Activated naive CD8-positive, alpha-beta T cell treated with anti-CD3 and anti-CD28 coated beads for 36 hours (primary cell): ENCODE results near the gene DUSP22. TPM values are rescaled to one million over a fixed set of nuclear protein-coding genes. Genes with fewer than 3 reads are reported as not detected.

ENCODE experiments used
- DNase-seq: peaks from one replicate; pipeline ENCODE4 v3.0.0; 2021
- H3K27ac Mint-ChIP-seq: one replicate; pipeline ENCODE4 v1.8.0; 2022; ENCODE audit warnings: mild to moderate bottlenecking, moderate library complexity, mixed read lengths
- H3K27me3 Mint-ChIP-seq: one replicate; pipeline ENCODE4 v1.8.0; 2022; ENCODE audit warnings: mild to moderate bottlenecking, mixed read lengths
- H3K36me3 Mint-ChIP-seq: one replicate; pipeline ENCODE4 v1.8.0; 2021; ENCODE audit warnings: mild to moderate bottlenecking, mixed read lengths
- H3K4me1 Mint-ChIP-seq: one replicate; pipeline ENCODE4 v1.8.0; 2021; ENCODE audit warnings: mixed read lengths
- H3K4me3 Mint-ChIP-seq: one replicate; pipeline ENCODE4 v1.8.0; 2022; ENCODE audit warnings: mild to moderate bottlenecking, moderate library complexity, mixed read lengths
- H3K9me3 Mint-ChIP-seq: one replicate; pipeline ENCODE4 v1.8.0; 2022; ENCODE audit warnings: mixed read lengths
- total RNA-seq, 2 experiments: library from RNA; stranded (reverse); gene quantifications; one replicate each; pipeline ENCODE4 v1.2.3, GENCODE V29; 2021

DUSP22 gene
- total RNA-seq, 2 experiments from 2014 or later, result 22.9 to 23.9 TPM

GRCh38 chr6:349491-349921 lies 57.2 kb downstream of the DUSP22 start:
- Mint-ChIP-seq H3K4me3 (no peak overlapping the region), H3K27me3 (no peaks in the 10 kb centered on the region), H3K27ac (no peak overlapping the region), H3K4me1 (no peaks in the 10 kb centered on the region), H3K36me3 (peaks cover 2% of the 10 kb centered on the region), H3K9me3 (no peaks in the 10 kb centered on the region)
- DNase-seq, result no peak

- no peaks in the 10 kb centered on the region for H3K4me1 Mint-ChIP-seq
- no peak overlapping the region for H3K27ac Mint-ChIP-seq
- no peaks in the 10 kb centered on the region for H3K9me3 Mint-ChIP-seq
- no peak overlapping the region for H3K4me3 Mint-ChIP-seq
- no peak for DNase-seq
- no peaks in the 10 kb centered on the region for H3K27me3 Mint-ChIP-seq
- peaks cover 2% of the 10 kb centered on the region for H3K36me3 Mint-ChIP-seq
Measured at GRCh38 chr6:350371-350770, 58.1 kb downstream of the DUSP22 start.

DNA sequence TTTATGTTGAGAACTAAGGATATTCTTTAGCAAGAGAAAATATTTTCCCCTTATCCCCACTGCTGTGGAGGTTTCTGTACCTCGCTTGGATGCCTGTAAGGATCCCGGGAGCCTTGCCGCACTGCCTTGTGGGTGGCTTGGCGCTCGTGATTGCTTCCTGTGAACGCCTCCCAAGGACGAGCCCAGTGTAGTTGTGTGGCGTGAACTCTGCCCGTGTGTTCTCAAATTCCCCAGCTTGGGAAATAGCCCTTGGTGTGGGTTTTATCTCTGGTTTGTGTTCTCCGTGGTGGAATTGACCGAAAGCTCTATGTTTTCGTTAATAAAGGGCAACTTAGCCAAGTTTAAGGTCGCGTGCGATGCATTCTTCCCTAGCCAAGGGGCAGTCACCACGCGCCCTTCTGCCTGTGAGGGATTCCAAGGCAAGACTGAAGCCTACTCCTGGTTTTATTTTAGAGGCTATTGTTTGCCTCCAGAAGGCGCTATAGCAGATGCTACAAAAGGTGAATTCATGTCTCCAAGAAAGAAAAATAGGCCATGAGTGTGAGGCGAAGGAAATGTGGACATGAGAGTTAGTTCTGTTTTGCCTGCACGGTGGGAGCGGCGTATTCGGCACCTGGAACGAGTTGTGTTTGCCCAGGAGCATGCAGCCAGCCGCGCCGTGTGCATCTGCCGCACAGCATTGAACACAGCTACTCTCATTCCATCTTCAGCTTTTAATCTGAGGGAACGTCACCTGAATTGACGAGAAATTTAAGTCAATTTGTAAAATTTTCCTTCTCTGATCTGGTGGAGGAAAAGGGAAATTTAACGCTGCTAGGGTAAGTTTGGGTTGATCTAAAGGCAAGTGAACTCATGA lies 59.0 kb downstream of the DUSP22 start:
- H3K27ac Mint-ChIP-seq, result no peak overlapping the region

GRCh38 chr6:351867-352289 lies 59.6 kb downstream of the DUSP22 start:
- Mint-ChIP-seq H3K4me3 (no peak overlapping the region), H3K27ac (no peak overlapping the region), H3K27me3 (no peaks in the 10 kb centered on the region), H3K9me3 (no peaks in the 10 kb centered on the region), H3K36me3 (peaks cover 3% of the 10 kb centered on the region), H3K4me1 (peaks cover 6% of the 10 kb centered on the region)
- no peak for DNase-seq

More for the DNA sequence above, 59.0 kb downstream of the DUSP22 start:
- no peaks in the 10 kb centered on the region for H3K27me3 Mint-ChIP-seq
- H3K4me3 Mint-ChIP-seq, result no peak overlapping the region
- H3K9me3 Mint-ChIP-seq, result no peaks in the 10 kb centered on the region
- peaks cover 2% of the 10 kb centered on the region for H3K4me1 Mint-ChIP-seq
- DNase-seq, result no peak
- H3K36me3 Mint-ChIP-seq, result peaks cover 2% of the 10 kb centered on the region

GRCh38 chr6:352474-352873 lies 60.2 kb downstream of the DUSP22 start:
- Mint-ChIP-seq H3K27ac (no peak overlapping the region), H3K9me3 (no peaks in the 10 kb centered on the region), H3K27me3 (no peaks in the 10 kb centered on the region), H3K4me3 (no peak overlapping the region), H3K4me1 (peaks cover 12% of the 10 kb centered on the region), H3K36me3 (peaks cover 5% of the 10 kb centered on the region)
- DNase-seq, result no peak

GRCh38 chr6:352896-353470 lies 60.7 kb downstream of the DUSP22 start:
- H3K4me3 Mint-ChIP-seq, result no peak overlapping the region
- no peaks in the 10 kb centered on the region for H3K27me3 Mint-ChIP-seq
- peaks cover 12% of the 10 kb centered on the region for H3K4me1 Mint-ChIP-seq

GRCh38 chr6:353642-354614 lies 61.6 kb downstream of the DUSP22 start:
- Mint-ChIP-seq H3K36me3 (peaks cover 5% of the 10 kb centered on the region), H3K9me3 (no peaks in the 10 kb centered on the region), H3K27ac (peak overlapping the region; percentile 13), H3K27me3 (no peaks in the 10 kb centered on the region), H3K4me3 (no peak overlapping the region), H3K4me1 (peaks cover 15% of the 10 kb centered on the region)
- no peak for DNase-seq

More at GRCh38 chr6:352896-353470, 60.7 kb downstream of the DUSP22 start:
- H3K9me3 Mint-ChIP-seq, result no peaks in the 10 kb centered on the region
- no peak overlapping the region for H3K27ac Mint-ChIP-seq
- no peak for DNase-seq
- peaks cover 5% of the 10 kb centered on the region for H3K36me3 Mint-ChIP-seq

GRCh38 chr6:354631-355280 lies 62.5 kb downstream of the DUSP22 start:
- Mint-ChIP-seq H3K9me3 (no peaks in the 10 kb centered on the region), H3K36me3 (peaks cover 5% of the 10 kb centered on the region), H3K27ac (no peak overlapping the region), H3K4me1 (peaks cover 15% of the 10 kb centered on the region), H3K4me3 (no peak overlapping the region), H3K27me3 (no peaks in the 10 kb centered on the region)
- no peak for DNase-seq

- H3K36me3 Mint-ChIP-seq, result peaks cover 5% of the 10 kb centered on the region
- H3K27ac Mint-ChIP-seq, result no peak overlapping the region
- no peak overlapping the region for H3K4me3 Mint-ChIP-seq
- H3K27me3 Mint-ChIP-seq, result no peaks in the 10 kb centered on the region
- peaks cover 15% of the 10 kb centered on the region for H3K4me1 Mint-ChIP-seq
- H3K9me3 Mint-ChIP-seq, result no peaks in the 10 kb centered on the region
- DNase-seq, result no peak
Measured at GRCh38 chr6:355373-356208, 63.3 kb downstream of the DUSP22 start.

GRCh38 chr6:356828-357251 lies 64.6 kb downstream of the DUSP22 start:
- H3K4me3 Mint-ChIP-seq, result no peak overlapping the region
- H3K9me3 Mint-ChIP-seq, result no peaks in the 10 kb centered on the region
- H3K27me3 Mint-ChIP-seq, result no peaks in the 10 kb centered on the region
- H3K27ac Mint-ChIP-seq, result peak overlapping the region; percentile 83
- DNase-seq, result peak; percentile 46
- H3K36me3 Mint-ChIP-seq, result peaks cover 3% of the 10 kb centered on the region
- H3K4me1 Mint-ChIP-seq, result peaks cover 15% of the 10 kb centered on the region

DNA sequence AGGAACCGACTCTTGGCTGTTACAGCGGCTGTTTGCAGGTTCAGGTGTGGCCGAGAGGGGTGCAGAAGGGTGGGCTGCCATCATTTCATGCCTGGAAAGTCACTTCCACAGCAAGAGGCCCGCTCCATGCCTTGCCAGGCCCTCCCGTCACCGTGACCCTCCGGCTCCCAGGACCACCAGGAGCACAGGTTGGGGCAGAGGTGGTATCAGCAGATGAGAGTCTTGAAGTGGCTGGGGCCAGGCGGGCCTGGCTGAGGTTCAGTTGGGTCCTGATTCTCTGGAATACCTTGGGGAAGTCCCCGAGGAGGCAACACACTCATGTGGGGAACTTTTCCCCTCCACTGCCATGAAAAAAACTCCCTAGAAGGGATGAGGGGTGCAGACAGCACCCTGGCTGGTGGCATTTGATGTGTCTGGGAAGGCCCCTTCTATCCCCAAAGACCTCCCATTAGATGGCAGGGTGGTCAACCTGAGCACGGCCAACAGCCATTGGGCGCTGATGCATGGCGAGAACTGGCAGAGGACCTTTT lies 65.0 kb downstream of the DUSP22 start:
- Mint-ChIP-seq H3K4me3 (no peak overlapping the region), H3K27me3 (no peaks in the 10 kb centered on the region), H3K4me1 (peaks cover 15% of the 10 kb centered on the region), H3K36me3 (peaks cover 3% of the 10 kb centered on the region), H3K27ac (peak overlapping the region; percentile 83), H3K9me3 (no peaks in the 10 kb centered on the region)
- no peak for DNase-seq

DNA sequence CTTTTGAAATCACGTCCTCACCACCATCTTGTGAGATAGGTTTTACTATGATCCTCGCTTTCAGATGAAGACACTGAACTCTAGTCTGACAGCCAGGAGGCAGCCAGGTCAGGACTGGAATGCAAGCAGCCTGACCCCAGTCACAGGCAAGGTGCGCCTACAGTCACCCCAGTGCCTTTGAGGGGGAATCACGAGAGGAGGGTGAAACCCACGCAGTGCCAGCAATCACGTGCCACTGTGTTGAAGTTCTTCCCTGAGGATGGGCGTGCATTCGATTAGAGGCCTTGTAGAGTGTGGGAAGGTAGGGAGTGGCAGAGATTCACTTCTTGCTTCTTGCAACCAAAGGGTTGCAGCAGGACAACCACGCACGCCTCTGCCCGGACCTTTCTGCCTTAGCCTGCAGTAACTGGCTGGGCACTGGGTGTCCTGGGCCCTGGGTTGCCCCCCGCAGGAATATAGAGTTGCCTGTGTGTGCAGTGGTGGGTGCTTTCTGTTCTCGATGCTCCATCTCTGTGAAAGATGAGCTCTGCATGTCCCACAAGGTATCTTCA lies 65.6 kb downstream of the DUSP22 start:
- peaks cover 3% of the 10 kb centered on the region for H3K36me3 Mint-ChIP-seq
- no peak overlapping the region for H3K27ac Mint-ChIP-seq
- H3K4me1 Mint-ChIP-seq, result peaks cover 15% of the 10 kb centered on the region
- no peak overlapping the region for H3K4me3 Mint-ChIP-seq
- peaks cover 4% of the 10 kb centered on the region for H3K9me3 Mint-ChIP-seq
- H3K27me3 Mint-ChIP-seq, result no peaks in the 10 kb centered on the region
- DNase-seq, result no peak

- DNase-seq, result no peak
- Mint-ChIP-seq H3K27me3 (no peaks in the 10 kb centered on the region), H3K27ac (no peak overlapping the region), H3K4me1 (peaks cover 15% of the 10 kb centered on the region), H3K36me3 (peaks cover 3% of the 10 kb centered on the region), H3K4me3 (no peak overlapping the region), H3K9me3 (peaks cover 4% of the 10 kb centered on the region)
Measured at GRCh38 chr6:358432-358831, 66.1 kb downstream of the DUSP22 start.
